OCI-LY3 (cell line): ENCODE measurements around the gene METTL13.

ENCODE experiments used
- EZH2phosphoT487 ChIP-seq: fragments of 200-600 bp; shearing (Covaris generic); IDR thresholded peaks from 2 replicates; pipeline ENCODE4 v1.6.1; 2018; ENCODE audit warnings: antibody characterized with exemption, mixed run types, low read depth
- TF ChIP-seq, protein P1 (sequence below): fragments of 200-600, 300-600 bp; sonication (generic); IDR thresholded peaks from 2 replicates; pipeline ENCODE4 v1.5.1; 2014; ENCODE audit warnings: antibody characterized with exemption, low read length, low read depth

DNA sequence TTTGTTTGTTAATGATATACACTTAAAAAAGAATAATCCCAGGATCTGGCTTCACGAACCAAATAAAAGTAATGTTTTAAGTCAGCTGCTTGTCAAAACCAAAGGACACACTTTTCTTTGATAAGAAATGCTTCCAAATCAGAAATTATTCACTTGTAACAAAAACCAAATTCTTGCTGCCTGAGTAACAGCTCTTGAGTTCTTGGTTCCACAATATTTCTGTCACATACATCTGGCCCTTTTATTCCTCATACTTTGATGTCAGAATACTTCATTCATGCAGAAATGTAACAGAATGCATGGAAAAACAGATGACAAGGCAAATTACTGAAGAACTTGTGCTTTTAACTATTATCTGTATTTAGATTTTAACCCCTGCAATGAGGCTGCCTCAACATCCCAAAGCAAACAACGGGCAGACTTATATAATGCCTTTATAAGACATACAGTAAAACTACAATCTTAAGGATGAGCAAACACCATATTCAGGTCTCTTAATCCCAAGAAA is 41.0 kb upstream of the METTL13 start:
- TF ChIP-seq, protein P1, sequence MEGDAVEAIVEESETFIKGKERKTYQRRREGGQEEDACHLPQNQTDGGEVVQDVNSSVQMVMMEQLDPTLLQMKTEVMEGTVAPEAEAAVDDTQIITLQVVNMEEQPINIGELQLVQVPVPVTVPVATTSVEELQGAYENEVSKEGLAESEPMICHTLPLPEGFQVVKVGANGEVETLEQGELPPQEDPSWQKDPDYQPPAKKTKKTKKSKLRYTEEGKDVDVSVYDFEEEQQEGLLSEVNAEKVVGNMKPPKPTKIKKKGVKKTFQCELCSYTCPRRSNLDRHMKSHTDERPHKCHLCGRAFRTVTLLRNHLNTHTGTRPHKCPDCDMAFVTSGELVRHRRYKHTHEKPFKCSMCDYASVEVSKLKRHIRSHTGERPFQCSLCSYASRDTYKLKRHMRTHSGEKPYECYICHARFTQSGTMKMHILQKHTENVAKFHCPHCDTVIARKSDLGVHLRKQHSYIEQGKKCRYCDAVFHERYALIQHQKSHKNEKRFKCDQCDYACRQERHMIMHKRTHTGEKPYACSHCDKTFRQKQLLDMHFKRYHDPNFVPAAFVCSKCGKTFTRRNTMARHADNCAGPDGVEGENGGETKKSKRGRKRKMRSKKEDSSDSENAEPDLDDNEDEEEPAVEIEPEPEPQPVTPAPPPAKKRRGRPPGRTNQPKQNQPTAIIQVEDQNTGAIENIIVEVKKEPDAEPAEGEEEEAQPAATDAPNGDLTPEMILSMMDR: no peak
- TF ChIP-seq EZH2phosphoT487: no peak
